Skeletal muscle tissue (tissue), 4 donors: ENCODE results near the gene ARSI. TPM values are rescaled to one million over a fixed set of nuclear protein-coding genes. Genes with fewer than 3 reads are reported as not detected.

Source experiments
- H3K27ac ChIP-seq: one replicate; pipeline ENCODE4 v1.7.0; 2013; ENCODE audit warnings: mild to moderate bottlenecking, low read depth, low read length, inconsistent platforms
- H3K27me3 ChIP-seq, 3 donors: one replicate each; pipeline ENCODE4 v1.7.0; 2013; ENCODE audit warnings: low read length in 3 of 3; ENCODE audit not compliant: control insufficient read depth in 3 of 3, insufficient read depth in 3 of 3
- H3K36me3 ChIP-seq, 3 donors: one replicate each; pipeline ENCODE4 v1.7.0; 2013; ENCODE audit warnings: low read length in 3 of 3; ENCODE audit not compliant: control insufficient read depth in 3 of 3, insufficient read depth in 3 of 3
- H3K4me1 ChIP-seq, 3 donors: one replicate each; pipeline ENCODE4 v1.7.0; 2013; ENCODE audit warnings: low read length in 3 of 3, mild to moderate bottlenecking in 3 of 3; ENCODE audit not compliant: control insufficient read depth in 3 of 3, insufficient read depth in 3 of 3
- H3K4me3 ChIP-seq, 3 donors: one replicate each; pipeline ENCODE4 v1.7.0; 2013; ENCODE audit warnings: low read length in 3 of 3
- H3K9ac ChIP-seq, 3 donors: one replicate each; pipeline ENCODE4 v1.7.0; 2013; ENCODE audit warnings: low read length in 3 of 3, mild to moderate bottlenecking in 3 of 3, moderate library complexity in 2 of 3, low read depth in 1 of 3
- H3K9me3 ChIP-seq, 3 donors: one replicate each; pipeline ENCODE4 v1.7.0; 2013; ENCODE audit warnings: low read length in 3 of 3; ENCODE audit not compliant: control insufficient read depth in 3 of 3
- total RNA-seq: library from RNA; depleted of rRNA; stranded (reverse); fragments of >200 nt; gene quantifications from one replicate; pipeline ENCODE4 v1.2.3, GENCODE V29; 2014
- donor health status: Osteomylitis.

ARSI gene
- total RNA-seq, 1 donor from 2014 or later: 9.9 TPM

GRCh38 chr5:150301901-150302300, 804 bp downstream of the ARSI start:
- peaks cover 6 to 20% (median 8%) of the 10 kb centered on the region in 3 donors for H3K4me1 ChIP-seq
- H3K4me3 ChIP-seq: peak overlapping the region in 1 of 3 donors; percentile 60
- H3K27me3 ChIP-seq: peaks cover 6 to 11% (median 7%) of the 10 kb centered on the region in 3 donors
- peak overlapping the region in 2 of 3 donors; percentile 57 to 74 for H3K9ac ChIP-seq
- H3K36me3 ChIP-seq: no peaks in the 10 kb centered on the region
- H3K27ac ChIP-seq: no peak overlapping the region
- H3K9me3 ChIP-seq: no peaks in the 10 kb centered on the region

- H3K27me3 ChIP-seq: peaks cover 6 to 11% (median 7%) of the 10 kb centered on the region in 3 donors
- no peaks in the 10 kb centered on the region for H3K9me3 ChIP-seq
- H3K4me1 ChIP-seq: peaks cover 6 to 20% (median 8%) of the 10 kb centered on the region in 3 donors
- H3K27ac ChIP-seq: no peak overlapping the region
- H3K36me3 ChIP-seq: no peaks in the 10 kb centered on the region
- H3K9ac ChIP-seq: no peak overlapping the region
- no peak overlapping the region for H3K4me3 ChIP-seq
Observed at GRCh38 chr5:150301170-150301505, 1.6 kb downstream of the ARSI start.

- H3K9me3 ChIP-seq: no peaks in the 10 kb centered on the region
- peaks cover 6 to 11% (median 7%) of the 10 kb centered on the region in 3 donors for H3K27me3 ChIP-seq
- H3K36me3 ChIP-seq: no peaks in the 10 kb centered on the region
- no peak overlapping the region for H3K27ac ChIP-seq
- no peak overlapping the region for H3K9ac ChIP-seq
- peaks cover 6 to 20% (median 8%) of the 10 kb centered on the region in 3 donors for H3K4me1 ChIP-seq
- no peak overlapping the region for H3K4me3 ChIP-seq
Observed at GRCh38 chr5:150300496-150301169, 2.1 kb downstream of the ARSI start.

GRCh38 chr5:150299571-150300327, 3.0 kb downstream of the ARSI start:
- H3K9ac ChIP-seq: no peak overlapping the region
- peak overlapping the region; percentile 50 for H3K27ac ChIP-seq
- H3K27me3 ChIP-seq: peaks cover 6 to 11% (median 7%) of the 10 kb centered on the region in 3 donors
- no peaks in the 10 kb centered on the region for H3K9me3 ChIP-seq
- no peaks in the 10 kb centered on the region for H3K36me3 ChIP-seq
- no peak overlapping the region for H3K4me3 ChIP-seq
- H3K4me1 ChIP-seq: peaks cover 8 to 27% (median 12%) of the 10 kb centered on the region in 3 donors

- peaks cover 8 to 30% (median 12%) of the 10 kb centered on the region in 3 donors for H3K4me1 ChIP-seq
- H3K9me3 ChIP-seq: no peaks in the 10 kb centered on the region
- H3K27ac ChIP-seq: peak overlapping the region; percentile 50
- H3K36me3 ChIP-seq: no peaks in the 10 kb centered on the region
- H3K27me3 ChIP-seq: peaks cover 6 to 9% (median 7%) of the 10 kb centered on the region in 3 donors
- no peak overlapping the region for H3K4me3 ChIP-seq
- H3K9ac ChIP-seq: no peak overlapping the region
Observed at GRCh38 chr5:150298701-150299451, 3.8 kb downstream of the ARSI start.

GRCh38 chr5:150297934-150298595, 4.6 kb downstream of the ARSI start:
- H3K4me1 ChIP-seq: peaks cover 8 to 28% (median 11%) of the 10 kb centered on the region in 3 donors
- H3K4me3 ChIP-seq: no peak overlapping the region
- no peak overlapping the region for H3K9ac ChIP-seq
- peaks cover 5 to 7% (median 6%) of the 10 kb centered on the region in 3 donors for H3K27me3 ChIP-seq
- no peaks in the 10 kb centered on the region for H3K9me3 ChIP-seq
- no peaks in the 10 kb centered on the region for H3K36me3 ChIP-seq
- H3K27ac ChIP-seq: peak overlapping the region; percentile 19

- Histone ChIP-seq H3K36me3 (no peaks in the 10 kb centered on the region), H3K27me3 (peaks cover 3 to 4% (median 3%) of the 10 kb centered on the region in 3 donors), H3K4me3 (no peak overlapping the region), H3K9ac (no peak overlapping the region), H3K4me1 (peaks cover 4 to 23% (median 8%) of the 10 kb centered on the region in 3 donors), H3K27ac (no peak overlapping the region), H3K9me3 (no peaks in the 10 kb centered on the region)
Observed at GRCh38 chr5:150297236-150297890, 5.3 kb downstream of the ARSI start.

- H3K27me3 ChIP-seq: peaks cover 0 to 4% (median 2%) of the 10 kb centered on the region in 3 donors
- H3K36me3 ChIP-seq: no peaks in the 10 kb centered on the region
- H3K9me3 ChIP-seq: no peaks in the 10 kb centered on the region
- no peak overlapping the region for H3K9ac ChIP-seq
- peaks cover 4 to 15% (median 6%) of the 10 kb centered on the region in 3 donors for H3K4me1 ChIP-seq
- no peak overlapping the region for H3K4me3 ChIP-seq
- H3K27ac ChIP-seq: no peak overlapping the region
Observed at GRCh38 chr5:150296496-150296895, 6.2 kb downstream of the ARSI start.
